ENCODE measurements around the gene SPRR4. TPM values are rescaled to one million over a fixed set of nuclear protein-coding genes. Genes with fewer than 3 reads are reported as not detected.
"Not testable (repeated sequence)": the region's sequence is repeated elsewhere in the genome, so short reads cannot be mapped to it uniquely, and the experiment has no call there.

Gene SPRR4
- total RNA-seq, 1 donor from 2014 or later = not detected

DNA sequence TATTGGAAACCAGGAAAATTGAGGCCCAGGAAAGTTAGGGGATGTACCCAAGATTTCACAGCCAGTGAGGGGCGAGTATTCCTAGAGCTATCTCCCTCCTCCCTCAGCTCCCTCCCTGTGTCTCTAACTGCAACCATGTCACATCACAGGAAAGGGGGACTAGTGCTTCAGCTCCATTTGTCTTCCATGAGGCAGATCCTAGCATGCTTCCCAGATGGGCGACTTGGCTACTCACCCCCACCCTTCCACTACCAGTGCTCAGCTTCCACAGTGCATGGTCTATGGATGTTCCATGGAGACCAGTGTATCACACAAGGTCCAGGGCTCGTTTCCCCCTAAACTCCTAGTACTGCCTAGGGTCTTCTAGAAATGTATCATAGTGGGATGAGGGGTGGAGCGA, 4.6 kb upstream of the SPRR4 start:
- no peak for DNase-seq (ENCODE audit: low read depth in 2 of 2)

DNA sequence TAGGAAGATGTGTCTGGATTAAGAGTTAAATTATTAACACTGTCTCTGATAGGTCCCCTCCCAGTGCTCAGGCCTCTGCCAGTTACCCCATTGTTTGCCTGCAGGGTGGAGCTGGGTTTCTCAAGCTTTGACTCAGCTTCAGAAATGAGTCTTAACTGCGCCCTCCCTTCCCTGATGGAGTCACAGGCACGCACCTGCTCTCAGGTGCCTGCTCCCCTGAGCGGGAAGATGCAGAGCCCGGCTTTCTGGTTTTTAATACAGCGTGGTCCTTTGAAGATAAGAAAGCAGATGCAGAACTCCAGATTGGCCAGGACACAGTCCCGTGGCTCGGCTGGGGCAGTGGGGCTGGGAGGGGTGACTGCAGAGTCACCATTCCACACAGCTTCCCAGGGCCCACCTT, 3.2 kb upstream of the SPRR4 start:
- no peak for DNase-seq (ENCODE audit: low read depth in 2 of 2)

DNA sequence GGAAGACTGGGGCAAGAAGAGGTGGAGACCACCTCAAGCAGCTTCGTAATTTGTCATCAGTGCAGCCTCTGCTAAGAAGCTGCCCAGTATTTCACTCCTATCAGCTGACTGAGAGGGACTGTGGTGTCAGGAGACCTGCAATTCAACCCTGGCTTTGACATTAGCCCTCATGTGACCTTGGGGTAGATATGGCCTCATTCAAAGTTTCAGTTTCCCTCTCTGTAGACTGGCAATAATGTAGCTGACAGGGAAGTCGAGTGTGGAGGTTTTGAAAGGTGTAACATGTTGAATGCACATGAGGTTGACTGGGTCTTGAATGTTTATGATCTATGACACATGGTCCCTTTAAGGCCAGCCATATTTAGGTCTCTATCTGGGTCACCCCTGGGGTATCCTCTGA, 2.2 kb upstream of the SPRR4 start:
- no peak for DNase-seq (ENCODE audit: low read depth in 2 of 2)

DNA sequence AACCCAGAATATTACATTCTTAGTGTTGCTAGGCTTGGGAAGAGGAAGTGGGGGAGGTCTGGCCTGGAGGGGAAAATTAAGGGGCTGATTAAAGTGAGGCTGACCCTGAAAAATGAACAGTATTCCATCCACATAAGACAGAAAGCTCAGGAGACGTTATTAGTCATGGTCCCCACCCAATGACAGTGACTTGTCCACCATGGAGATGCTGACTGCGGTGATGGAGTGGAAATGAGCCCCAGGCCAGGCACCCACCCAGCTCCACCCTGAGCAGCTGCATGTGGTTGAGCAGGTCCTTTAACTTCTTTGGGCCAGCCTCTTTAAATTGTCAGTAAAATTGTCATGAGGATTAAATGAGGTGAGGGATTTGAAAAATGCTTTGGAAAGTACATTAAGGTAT, 1.4 kb upstream of the SPRR4 start:
- DNase-seq (ENCODE audit: low read depth in 2 of 2) = no peak

DNA sequence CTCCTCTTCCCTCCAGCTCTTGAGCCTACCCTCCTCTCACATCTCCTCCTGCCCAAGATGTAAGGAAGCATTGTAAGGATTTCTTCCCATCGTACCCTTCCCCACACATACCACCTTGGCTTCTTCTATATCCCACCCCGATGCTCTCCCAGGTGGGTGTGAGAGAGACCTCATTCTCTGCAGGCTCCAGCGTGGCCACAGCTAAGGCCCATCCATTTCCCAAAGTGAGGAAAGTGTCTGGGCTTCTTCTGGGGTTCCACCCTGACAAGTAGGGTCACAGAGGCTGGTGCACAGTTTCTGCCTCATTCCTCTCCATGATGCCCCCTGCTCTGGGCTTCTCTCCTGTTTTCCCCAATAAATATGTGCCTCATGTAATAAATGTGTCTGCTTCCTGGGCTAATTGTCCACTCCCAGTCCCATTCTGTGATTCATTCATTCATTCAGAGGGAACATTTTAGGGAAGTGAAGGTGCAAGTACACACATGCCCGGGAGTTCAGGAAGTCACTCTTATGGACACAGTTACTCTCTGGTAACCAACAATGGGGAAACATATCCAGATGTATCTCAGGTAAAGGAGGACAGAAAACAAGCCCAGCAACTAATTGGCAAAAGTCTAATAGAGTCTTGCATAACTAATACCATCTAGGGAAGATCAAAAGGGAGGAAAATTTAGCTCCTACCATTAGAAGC, 1.9 kb downstream of the SPRR4 start:
- DNase-seq (ENCODE audit: low read depth in 2 of 2) = no peak

DNA sequence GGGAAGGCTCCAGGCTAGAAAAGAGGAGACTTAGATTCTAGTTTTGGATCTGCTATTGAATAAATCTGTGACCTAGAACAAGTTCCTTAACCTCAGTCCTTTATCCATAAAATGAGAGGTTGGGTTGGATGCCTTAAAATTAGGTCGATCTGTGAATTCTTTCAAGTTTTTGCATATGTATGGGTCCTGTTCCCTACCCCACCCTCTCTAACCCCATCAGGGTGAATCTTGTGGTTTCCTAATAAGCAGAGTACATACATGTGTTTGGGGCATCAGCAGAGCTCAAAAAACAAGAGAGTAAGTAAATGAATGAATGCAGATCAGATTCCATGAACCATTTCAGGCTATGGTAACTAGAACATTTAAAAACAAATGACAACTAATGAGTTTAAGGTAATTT, 6.2 kb downstream of the SPRR4 start:
- no peak for DNase-seq (ENCODE audit: low read depth in 2 of 2)

DNA sequence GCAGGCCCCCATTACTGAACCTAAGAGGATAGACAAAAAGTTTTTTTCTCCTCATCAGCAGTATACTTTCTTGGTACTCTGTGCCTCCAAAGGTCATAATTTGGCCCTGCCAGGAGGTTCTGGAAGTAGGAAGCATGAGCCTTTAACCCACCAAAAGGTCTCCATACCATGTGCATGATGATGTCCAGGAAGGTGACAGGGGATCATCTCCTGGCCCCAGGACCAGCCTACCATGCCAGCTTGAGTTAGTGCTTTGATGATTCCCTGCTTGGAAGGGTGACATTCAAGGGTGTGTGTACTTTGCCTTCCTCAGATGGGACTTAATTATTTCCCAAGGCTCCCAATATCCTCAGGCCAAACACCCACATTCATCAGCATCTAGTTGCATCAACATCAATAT, 7.2 kb downstream of the SPRR4 start:
- no peak for DNase-seq (ENCODE audit: low read depth in 2 of 2)

DNA sequence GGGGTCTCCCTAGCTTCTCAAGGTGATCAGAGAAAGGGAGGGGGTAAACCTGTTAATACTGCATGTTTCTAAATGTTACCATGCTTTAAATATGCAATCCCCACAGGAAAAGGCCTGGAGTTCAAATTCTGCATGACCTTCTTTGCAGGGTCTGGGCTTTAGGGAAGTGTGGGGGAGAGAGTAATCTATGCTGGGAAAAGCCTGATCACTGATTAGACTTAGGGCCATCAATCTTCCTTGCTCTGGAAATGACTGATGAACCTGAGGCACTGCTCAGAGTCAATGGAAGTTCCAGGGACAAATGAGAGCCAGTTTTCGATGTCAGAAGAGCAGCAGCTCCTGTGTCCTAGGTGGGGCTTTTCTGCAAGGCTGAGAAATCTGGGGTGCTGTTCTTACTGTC, 10.2 kb downstream of the SPRR4 start:
- no peak for DNase-seq (ENCODE audit: low read depth in 2 of 2)

DNA sequence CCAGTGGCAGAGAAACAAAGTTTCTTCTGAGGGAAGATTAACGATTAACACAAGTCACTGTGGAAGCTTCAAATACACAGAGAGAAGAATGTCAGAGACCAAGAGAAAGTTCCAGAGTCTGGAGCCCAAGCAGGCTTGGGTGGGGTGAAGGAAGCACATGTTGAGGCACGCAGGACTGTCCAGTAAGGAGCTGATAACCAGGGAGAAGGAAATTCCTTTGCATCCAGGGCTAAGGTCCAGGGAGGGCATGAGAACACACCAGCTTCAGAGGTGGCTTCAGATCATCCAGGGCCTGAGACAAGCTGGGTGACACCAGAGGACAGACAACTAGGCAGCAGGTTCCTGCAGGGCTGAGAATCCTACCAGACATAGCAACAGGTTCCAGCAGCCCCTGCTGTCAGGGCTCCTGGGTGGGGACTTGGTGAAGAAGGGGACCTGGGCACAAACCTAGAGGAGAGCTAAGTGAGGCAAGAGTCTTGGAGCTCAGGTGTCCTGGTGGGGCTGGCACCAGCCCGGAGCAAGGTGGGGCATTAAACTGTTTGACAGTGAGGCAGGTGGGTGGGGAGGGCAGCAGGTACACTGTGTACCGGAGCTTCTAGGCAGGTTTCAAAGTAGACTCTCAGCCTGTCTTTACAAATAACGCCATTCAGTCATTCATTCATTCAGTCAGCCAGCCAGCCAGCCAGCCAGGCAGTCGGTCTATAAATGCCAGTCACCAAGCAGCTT, 10.9 kb downstream of the SPRR4 start:
- DNase-seq (ENCODE audit: low read depth in 2 of 2) = no peak

DNA sequence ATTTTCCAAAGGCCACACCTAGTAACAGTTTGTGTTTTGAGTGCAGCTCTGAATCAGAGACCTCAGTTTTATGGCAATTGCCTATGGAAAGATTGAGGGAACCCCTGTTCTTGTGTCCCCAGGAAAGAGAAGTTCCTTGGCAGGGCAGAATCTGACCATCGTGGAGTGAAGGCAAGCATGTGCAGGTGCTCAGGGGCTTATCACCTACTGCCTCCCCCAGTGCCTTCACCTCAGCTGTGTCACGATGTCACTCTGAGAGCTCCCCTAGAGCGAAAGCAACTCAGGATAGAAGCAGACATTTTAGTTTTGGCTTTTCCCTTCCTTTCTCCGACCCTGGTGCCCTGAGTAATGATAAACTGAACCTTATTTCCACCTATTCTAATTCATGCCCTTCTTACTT, 11.6 kb downstream of the SPRR4 start:
- no peak for DNase-seq (ENCODE audit: low read depth in 2 of 2)

DNA sequence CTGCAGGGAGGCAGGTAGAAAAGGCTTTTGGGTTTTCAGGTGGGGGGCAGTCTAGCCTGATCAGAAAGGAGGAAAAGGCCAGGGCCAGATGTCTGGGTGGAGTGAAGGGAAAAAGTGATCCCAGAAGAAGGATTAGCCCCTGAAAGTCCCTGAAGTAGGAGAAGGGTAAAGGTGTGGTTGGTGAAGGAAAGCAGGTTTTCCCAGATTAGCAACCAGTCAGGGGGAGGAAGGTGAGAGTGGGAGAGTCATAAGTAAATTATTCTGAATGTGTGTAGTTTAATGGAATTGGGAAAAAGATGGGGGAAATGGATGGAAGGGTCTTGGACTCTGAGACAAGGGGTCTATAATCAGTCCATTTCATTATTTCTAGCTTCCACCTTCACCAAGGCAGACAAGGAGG, 12.8 kb downstream of the SPRR4 start:
- no peak for DNase-seq (ENCODE audit: low read depth in 2 of 2)

DNA sequence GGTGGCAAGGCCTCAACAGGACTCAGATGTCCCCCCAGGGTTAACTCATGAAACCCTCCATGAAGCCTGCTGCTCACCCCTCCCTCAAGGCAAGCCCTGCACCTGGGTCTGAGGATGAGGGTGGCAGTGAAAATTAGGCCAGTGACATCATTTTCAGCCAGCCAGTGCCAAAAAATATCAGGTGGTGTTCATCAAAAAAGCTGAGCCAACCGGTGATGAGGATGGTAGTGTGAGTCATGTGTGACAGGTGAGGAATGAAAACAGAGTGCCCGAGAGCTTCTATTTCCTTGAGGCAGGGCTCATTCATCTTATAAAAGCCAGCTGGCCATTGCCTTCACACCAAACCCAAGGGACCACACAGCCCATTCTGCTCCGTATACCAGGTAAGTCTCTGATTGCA, 13.3 kb downstream of the SPRR4 start, which contains the start of gene SPRR1A:
Gene SPRR1A, plus strand, starts transcription at position 339 of the 400 bp plus-strand sequence. CDS start 1,150 bp downstream, outside the sequence.
- no peak for DNase-seq (ENCODE audit: low read depth in 2 of 2)

DNA sequence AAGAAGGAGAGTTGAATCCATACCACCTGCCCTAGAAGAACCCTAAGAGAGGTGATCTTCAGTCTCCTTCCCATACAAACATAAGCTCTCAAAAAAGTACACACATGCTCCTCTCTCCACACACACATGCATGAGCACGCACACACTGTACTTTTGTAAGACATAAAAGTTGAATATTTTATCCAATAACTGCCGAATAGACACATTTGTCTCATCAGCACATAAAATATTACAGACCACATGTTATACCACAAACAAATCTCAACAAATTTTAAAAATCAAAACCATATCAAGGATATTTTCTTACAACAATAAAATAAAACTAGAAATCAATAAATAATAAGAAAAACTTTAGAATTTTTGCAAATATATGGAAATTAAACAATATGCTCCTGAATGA, 16.1 kb downstream of the SPRR4 start:
- no peak for DNase-seq (ENCODE audit: low read depth in 2 of 2)

DNA sequence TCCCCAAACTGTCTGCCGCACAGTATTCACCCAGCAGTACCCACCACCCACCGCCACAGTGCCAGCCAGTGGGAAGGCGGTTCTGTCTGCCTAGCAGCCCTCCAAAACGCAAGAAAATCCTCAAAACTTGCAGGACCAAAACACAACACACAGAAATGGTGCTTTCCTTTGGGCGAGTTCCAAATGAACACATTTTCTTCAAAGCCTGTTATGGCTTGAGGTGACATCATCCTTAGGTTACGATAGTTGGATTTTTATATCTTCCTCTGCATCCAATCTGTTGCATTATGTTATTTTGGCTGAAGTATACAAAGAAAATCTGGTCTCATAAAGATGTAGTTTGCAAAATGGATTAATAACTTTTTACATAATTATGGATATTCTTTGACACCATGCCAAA, 22.7 kb downstream of the SPRR4 start:
- DNase-seq (ENCODE audit: low read depth in 2 of 2) = no peak

DNA sequence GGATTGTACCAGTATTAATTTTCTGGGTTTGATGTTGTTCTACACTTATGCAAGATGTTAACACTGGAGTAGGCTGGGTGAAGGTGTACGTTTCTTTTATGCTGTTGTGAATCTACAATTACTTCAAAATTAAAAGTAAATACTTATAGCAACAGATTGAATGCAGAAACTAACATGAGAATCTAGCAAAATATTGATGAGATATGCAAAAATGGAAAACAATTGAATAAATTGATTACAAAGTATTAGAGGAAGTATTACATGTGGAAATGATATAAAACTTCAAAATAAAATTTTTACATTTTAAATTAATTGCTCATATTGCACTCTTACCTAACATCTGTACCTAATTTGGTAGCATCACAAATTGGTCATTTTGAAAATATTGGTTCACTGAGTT, 25.4 kb downstream of the SPRR4 start:
- DNase-seq (ENCODE audit: low read depth in 2 of 2) = no peak

DNA sequence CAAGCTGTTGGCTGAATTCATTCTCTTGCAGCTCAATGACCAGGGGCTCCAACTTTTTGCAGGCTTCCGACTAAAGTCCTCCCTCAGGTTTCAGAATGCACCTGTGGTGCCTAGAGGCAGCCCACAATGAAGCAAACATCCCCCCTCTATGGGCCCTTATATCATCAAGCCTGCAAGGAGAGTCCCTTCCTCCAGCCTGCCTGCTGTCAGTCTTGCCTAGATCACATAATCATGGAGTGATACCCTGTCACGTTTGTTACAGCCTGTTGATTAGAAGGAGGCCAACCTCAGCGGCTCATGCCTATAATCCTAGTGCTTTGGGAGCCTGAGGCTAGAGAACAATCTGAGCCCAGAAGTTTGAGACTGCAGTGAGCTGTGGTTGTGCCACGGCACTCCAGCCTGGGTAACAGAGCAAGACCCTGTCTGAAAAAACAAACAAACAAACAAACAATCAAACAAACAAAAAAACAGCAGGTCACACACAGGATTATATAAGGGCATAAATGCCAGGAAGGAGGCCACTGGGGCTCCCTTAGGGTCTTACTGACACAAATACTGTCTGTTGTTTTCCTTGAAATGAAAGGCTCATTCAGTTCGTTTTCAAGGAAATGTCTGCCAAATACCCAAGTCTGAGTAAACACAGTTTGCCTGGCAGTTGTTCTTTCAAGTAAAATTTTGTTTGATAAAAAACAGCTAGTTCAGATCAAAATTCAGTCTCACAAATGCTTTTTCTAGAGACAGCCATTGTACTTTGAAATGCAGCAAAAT, 26.4 kb downstream of the SPRR4 start:
- no peak for DNase-seq (ENCODE audit: low read depth in 2 of 2)

DNA sequence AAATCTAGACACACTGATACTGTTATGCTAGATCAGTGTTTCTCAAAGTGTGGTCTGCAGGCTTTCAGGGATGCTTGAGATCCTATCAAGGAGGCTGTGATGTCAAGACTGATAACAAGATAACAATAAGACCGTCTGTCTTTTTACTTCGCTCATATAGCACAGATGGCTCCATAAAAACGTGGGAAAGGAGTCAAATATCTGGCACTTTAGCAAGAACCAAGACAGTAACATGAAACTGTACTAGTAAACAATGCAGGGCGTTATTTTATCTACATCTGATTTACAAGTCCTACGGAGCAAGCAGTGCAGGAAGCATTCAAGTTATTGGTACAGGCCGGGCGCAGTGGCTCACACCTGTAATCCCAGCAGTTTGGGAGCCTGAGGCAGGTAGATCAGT, 27.5 kb downstream of the SPRR4 start:
- no peak for DNase-seq (ENCODE audit: low read depth in 2 of 2)

DNA sequence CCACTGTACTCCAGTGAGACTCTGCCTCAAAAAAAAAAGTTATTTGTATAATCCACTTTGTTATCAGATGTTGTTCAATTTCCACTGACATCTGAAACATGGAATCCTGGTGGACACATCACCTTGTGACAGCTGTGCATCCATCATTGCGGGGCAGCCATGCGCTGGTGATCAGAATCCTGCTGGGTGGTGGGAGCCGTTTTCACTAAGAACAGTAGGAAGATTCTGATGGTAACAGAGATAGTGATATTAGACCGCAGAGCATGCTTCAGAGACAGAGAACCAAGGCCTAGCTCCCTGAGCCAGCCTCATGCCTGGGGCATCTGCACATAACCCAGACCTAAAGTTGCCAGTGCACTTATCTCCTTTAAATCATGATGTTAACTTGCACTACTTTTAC, 28.0 kb downstream of the SPRR4 start:
- no peak for DNase-seq (ENCODE audit: low read depth in 2 of 2)

DNA sequence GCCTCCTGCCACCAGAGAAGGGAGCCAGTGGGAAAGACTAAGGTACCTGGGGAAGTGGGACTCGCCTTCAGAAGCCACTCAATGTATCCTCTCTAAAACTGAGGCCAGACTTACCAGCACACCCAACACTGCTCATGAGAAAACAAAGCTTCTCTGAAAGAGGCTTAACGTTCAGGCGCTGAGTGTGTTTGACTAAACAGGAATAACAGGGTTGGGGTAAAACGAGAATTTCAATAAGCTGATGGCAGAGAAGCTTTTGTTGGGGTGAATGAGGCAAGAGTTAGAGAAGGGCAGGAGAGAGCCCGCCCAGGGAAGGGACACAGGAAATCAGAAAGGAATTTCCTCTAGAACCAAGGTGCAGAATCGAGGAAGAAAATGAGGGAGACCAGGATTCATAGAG, 29.4 kb downstream of the SPRR4 start:
- DNase-seq (ENCODE audit: low read depth in 2 of 2) = no peak

DNA sequence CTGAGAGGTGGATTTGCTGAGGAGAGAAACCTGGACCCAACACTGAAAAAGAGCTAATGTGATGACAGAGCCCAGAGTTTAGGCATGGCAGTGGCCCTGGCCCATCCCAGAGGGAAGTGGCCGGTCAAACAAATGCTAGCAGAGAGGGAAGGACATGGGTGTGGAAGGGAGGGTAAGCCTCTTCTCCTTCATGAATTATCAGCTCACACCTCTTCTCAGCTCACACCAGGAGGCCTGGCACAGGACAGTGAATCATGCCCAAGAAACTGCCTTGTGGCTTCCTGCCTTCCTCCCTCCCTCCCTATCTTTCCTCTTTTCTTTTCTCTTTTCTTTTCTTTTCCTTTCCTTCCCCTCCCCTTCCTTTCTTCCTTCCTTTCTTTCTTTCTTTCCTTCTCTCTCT, 29.8 kb downstream of the SPRR4 start:
- no peak for DNase-seq (ENCODE audit: low read depth in 2 of 2)

DNA sequence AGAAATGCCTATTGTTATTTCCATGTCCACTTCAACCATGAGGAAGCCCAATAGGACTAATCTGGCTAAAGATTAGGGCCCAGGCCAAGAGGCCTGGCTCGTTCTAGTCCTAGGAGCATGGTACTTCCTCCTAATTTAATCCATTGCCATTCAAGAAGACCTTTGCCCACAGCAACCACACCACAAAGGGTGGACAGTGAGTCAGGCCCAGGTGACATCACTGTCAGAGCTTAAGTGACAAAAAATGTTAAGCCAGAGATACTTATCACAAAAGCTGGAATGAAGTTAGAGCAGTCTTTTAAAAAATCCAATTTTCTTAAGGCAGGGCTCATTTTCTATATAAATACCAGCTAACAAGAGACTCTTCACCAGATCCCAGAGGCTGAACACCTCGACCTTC, 30.9 kb downstream of the SPRR4 start, which contains the start of gene SPRR3:
Gene SPRR3, plus strand, starts transcription at position 368 of the 400 bp plus-strand sequence. CDS start 1,272 bp downstream, outside the sequence.
- DNase-seq (ENCODE audit: low read depth in 2 of 2) = no peak

DNA sequence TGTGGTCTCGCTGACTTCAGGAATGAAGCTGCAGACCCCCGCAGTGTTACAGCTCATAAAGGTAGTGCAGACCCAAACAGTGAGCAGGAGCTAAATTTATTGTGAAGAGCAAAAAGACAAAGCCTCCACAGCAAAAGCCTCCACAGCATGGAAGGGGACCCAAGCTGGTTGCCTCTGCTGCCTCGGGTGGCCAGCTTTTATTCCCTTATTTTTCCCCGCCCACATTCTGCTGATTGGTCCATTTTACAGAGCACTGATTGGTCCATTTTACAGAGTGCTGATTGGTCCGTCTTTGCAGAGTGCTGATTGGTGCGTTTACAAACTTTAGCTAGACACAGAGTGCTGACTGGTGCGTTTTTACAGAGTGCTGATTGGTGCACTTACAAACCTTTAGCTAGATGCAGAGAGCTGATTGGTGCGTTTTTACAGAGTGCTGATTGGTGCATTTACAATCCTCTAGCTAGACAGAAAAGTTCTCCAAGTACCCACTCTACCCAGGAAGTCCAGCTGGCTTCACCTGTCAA, 40.8 kb downstream of the SPRR4 start:
- DNase-seq (ENCODE audit: low read depth in 2 of 2) = not testable (repeated sequence)

Measured in lung microvascular endothelial cell (primary cell).